Ramos (cell line): ENCODE data around the gene CAV1.

Source experiments
- in situ Hi-C: fragments of 300-500 bp; cut with MboI; formaldehyde crosslinking; loops from one replicate; pipeline ENCODE4 v1.14.3; 2022; ENCODE audit warnings: low sequenced_read_pairs; ENCODE audit not compliant: unreplicated experiment

The CAV1 gene

GRCh38 chr7:116595063-116595462, 70.2 kb downstream of the CAV1 start:
- in situ Hi-C loops: no loop called here

DNA sequence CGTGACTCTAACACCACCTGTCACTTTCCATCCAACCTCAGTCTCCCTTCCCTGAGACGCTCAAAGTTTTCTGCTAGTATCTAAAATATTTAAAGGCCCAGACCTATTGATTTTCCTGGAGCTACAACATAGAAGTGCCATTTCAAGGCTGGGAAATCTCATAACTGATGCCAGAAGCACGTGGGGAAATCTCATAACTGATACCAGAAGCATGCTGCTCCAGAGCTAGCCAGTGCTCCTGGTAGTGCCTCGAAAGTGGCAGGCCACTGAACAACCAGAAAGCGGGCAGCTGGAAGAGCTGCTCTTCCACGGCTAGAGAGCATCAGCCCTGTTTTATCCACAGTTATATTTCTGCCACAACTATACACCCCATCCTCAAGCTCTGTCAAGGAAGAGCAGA, 72.5 kb downstream of the CAV1 start:
- in situ Hi-C loops: no loop called here

DNA sequence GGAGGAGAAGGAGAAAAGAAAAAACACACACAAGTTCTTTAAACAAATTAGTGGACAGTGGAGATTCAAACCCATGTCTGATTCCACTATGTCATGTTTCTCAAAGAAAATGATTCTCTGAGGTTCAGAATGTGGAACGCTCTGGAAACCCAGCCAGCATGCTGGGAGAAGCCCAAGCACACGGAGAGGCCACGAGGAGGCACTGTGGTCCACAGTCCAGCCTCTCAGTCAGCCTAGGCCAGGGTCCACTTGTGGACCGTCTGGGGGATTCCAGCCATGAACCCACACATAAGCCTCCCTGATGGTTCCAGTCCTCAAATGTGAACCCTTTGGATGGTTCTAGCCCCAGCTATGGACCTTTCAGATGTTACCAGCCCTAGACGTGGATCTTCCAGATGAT, 73.4 kb downstream of the CAV1 start:
- in situ Hi-C loops: no loop called here

DNA sequence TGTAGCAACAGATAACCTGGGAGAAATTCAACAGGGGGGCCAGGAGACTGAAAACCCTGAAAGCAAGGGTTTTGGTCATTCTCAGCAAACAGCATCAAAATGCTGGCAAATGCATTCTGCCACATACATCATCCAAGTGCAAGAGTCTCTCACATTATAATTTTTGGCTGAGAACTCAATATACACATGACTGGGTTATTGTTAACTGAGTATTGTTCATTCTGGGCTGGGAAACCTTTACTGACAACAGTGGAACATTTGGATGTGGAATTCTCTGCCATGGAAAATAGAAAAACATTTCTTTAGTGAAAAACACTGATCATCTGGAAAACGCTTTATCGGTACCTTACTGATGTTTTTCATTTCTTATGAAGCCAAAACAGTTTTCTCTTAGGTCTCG, 74.0 kb downstream of the CAV1 start:
- in situ Hi-C loops: no loop called here

GRCh38 chr7:116601426-116601825, 76.6 kb downstream of the CAV1 start:
- in situ Hi-C loops: no loop called here

DNA sequence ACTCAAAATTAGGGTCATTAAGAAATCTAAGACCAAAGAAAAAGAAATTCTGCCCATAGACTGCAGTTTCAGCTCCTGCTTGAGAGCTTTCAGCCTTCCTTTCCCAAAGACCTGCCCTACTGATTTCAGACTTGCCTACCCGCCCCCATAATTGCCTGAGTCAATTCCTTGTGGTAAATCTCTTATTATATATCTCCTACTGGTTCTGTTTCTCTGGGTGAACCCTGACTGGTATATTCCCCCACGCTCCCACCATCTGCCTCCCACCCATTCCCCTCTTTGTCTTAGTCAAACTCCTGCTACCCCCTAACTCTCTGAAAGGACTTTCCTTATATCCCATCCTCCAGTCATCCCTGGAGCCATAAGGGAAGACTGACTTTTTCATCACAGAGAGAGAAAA, 82.5 kb downstream of the CAV1 start:
- in situ Hi-C loops: no loop called here

- in situ Hi-C loops: no loop called here
Observed at GRCh38 chr7:116610210-116610609, 85.4 kb downstream of the CAV1 start.

DNA sequence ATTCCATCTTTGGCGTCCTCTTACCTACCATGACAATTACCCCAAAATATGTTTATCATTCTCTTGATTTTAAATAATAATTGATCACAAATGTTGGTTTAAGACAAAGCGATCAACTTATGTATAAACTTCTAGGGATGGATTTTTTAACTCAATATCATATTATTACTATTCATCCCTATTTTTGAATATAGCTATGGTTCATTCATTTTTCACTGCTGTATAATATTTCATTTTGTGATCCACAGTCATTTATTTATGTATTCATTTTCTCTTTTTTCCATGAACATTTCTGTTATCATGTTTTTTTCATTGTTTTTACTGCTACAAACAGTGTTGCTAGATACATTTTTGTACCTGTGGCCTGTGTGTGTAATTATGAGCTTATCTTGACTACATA, 85.9 kb downstream of the CAV1 start:
- in situ Hi-C loops: no loop called here
